Measurements from ENCODE around the gene UTRN. TPM values are rescaled to one million over a fixed set of nuclear protein-coding genes. Genes with fewer than 3 reads are reported as not detected.

UTRN gene
- polyA plus RNA-seq, 1 donor (not counting 4 experiments of a cell fraction or from before 2014, with no cell fraction given), result 23.7 TPM

- no peak overlapping the region for H3K9ac ChIP-seq (ENCODE audit: control insufficient read depth, extremely low read depth, insufficient read depth, low read length)
- FAIRE-seq (no peak), DNase-seq (ENCODE audit: low read depth, low spot score) (no peak)
- H2AFZ ChIP-seq (ENCODE audit: control insufficient read depth, low read length), result no peak overlapping the region
- TF ChIP-seq EZH2 (IDR thresholded peaks at IDR 0.05; ENCODE audit: low read length), result no peak
- TF ChIP-seq, protein P1, sequence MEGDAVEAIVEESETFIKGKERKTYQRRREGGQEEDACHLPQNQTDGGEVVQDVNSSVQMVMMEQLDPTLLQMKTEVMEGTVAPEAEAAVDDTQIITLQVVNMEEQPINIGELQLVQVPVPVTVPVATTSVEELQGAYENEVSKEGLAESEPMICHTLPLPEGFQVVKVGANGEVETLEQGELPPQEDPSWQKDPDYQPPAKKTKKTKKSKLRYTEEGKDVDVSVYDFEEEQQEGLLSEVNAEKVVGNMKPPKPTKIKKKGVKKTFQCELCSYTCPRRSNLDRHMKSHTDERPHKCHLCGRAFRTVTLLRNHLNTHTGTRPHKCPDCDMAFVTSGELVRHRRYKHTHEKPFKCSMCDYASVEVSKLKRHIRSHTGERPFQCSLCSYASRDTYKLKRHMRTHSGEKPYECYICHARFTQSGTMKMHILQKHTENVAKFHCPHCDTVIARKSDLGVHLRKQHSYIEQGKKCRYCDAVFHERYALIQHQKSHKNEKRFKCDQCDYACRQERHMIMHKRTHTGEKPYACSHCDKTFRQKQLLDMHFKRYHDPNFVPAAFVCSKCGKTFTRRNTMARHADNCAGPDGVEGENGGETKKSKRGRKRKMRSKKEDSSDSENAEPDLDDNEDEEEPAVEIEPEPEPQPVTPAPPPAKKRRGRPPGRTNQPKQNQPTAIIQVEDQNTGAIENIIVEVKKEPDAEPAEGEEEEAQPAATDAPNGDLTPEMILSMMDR (optimal IDR thresholded peaks at IDR 0.05 in 1 of 3, IDR thresholded peaks at IDR 0.05 in 1 of 3, conservative IDR thresholded peaks at IDR 0.05 in 1 of 3; ENCODE audit: extremely low read depth in 1 of 3, insufficient read depth in 2 of 3, low read length in 3 of 3), result no peak
- H3K36me3 ChIP-seq (ENCODE audit: control insufficient read depth in 2 of 2, extremely low read depth in 1 of 2, insufficient read depth in 2 of 2, low read length in 2 of 2), result no peaks in the 10 kb centered on the region
- no peak overlapping the region for H3K4me2 ChIP-seq (ENCODE audit: control insufficient read depth, extremely low read depth, insufficient read depth, low read depth, low read length)
- H3K9me1 ChIP-seq (ENCODE audit: control insufficient read depth, extremely low read depth, insufficient read depth, low read length), result no peaks in the 10 kb centered on the region
- no peaks in the 10 kb centered on the region for H4K20me1 ChIP-seq (ENCODE audit: control insufficient read depth, extremely low read depth, insufficient read depth, low read length)
- peaks cover 3% of the 10 kb centered on the region for H3K9me3 ChIP-seq (ENCODE audit: control insufficient read depth, low read depth, low read length)
- dilution Hi-C loops (cut with MboI; ENCODE audit: extremely low pct_ligation_motif_present, low sequenced_read_pairs), result no loop called here
- H3K79me2 ChIP-seq (ENCODE audit: control insufficient read depth, insufficient read depth, low read length), result no peaks in the 10 kb centered on the region
- H3K4me1 ChIP-seq (ENCODE audit: control insufficient read depth, extremely low read depth, insufficient read depth, low read length), result no peaks in the 10 kb centered on the region
- no peaks in the 10 kb centered on the region for H3K27me3 ChIP-seq (ENCODE audit: control insufficient read depth, extremely low read depth, insufficient read depth, low read length)
- H3K27ac ChIP-seq (ENCODE audit: control insufficient read depth, insufficient read depth, low read length), result no peak overlapping the region
- H3K4me3 ChIP-seq (ENCODE audit: control insufficient read depth in 2 of 3, extremely low read depth in 1 of 3, insufficient read depth in 2 of 3, low read depth in 1 of 3, low read length in 3 of 3), result no peak overlapping the region
Measured at GRCh38 chr6:144248476-144249301, 36.4 kb upstream of the UTRN start.

DNA sequence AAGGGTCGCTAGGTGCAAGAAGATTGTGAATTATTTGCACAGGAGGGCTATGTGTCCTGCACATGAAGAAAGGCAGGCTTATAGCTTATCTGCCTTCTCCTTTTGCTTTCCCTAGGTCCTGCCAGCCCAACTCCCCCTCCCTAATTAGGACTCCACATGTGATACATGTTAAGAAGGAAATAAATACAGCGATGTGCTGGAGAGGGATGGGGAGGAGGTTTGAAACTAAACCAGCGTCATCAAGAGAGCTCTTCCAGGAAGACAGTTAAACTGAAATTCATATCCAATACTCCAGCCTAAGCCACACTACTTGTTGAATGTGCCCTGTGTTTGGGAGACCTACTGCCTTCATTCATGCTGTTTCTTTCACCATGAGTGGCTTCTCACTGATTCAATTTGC lies 34.9 kb upstream of the UTRN start:
- H3K36me3 ChIP-seq (ENCODE audit: control insufficient read depth in 2 of 2, extremely low read depth in 1 of 2, insufficient read depth in 2 of 2, low read length in 2 of 2), result no peaks in the 10 kb centered on the region
- no peaks in the 10 kb centered on the region for H3K9me1 ChIP-seq (ENCODE audit: control insufficient read depth, extremely low read depth, insufficient read depth, low read length)
- dilution Hi-C loops (cut with MboI; ENCODE audit: extremely low pct_ligation_motif_present, low sequenced_read_pairs), result no loop called here
- no peaks in the 10 kb centered on the region for H4K20me1 ChIP-seq (ENCODE audit: control insufficient read depth, extremely low read depth, insufficient read depth, low read length)
- H3K4me1 ChIP-seq (ENCODE audit: control insufficient read depth, extremely low read depth, insufficient read depth, low read length), result no peaks in the 10 kb centered on the region
- DNase-seq (ENCODE audit: low read depth, low spot score) (no peak), FAIRE-seq (no peak)
- no peak overlapping the region for H3K27ac ChIP-seq (ENCODE audit: control insufficient read depth, insufficient read depth, low read length)
- H3K27me3 ChIP-seq (ENCODE audit: control insufficient read depth, extremely low read depth, insufficient read depth, low read length), result no peaks in the 10 kb centered on the region
- no peak overlapping the region for H3K4me2 ChIP-seq (ENCODE audit: control insufficient read depth, extremely low read depth, insufficient read depth, low read depth, low read length)
- H3K9ac ChIP-seq (ENCODE audit: control insufficient read depth, extremely low read depth, insufficient read depth, low read length), result no peak overlapping the region
- TF ChIP-seq, protein P1 (optimal IDR thresholded peaks at IDR 0.05 in 1 of 3, IDR thresholded peaks at IDR 0.05 in 1 of 3, conservative IDR thresholded peaks at IDR 0.05 in 1 of 3; ENCODE audit: extremely low read depth in 1 of 3, insufficient read depth in 2 of 3, low read length in 3 of 3), result no peak
- no peak for TF ChIP-seq EZH2 (IDR thresholded peaks at IDR 0.05; ENCODE audit: low read length)
- no peak overlapping the region for H3K4me3 ChIP-seq (ENCODE audit: control insufficient read depth in 2 of 3, extremely low read depth in 1 of 3, insufficient read depth in 2 of 3, low read depth in 1 of 3, low read length in 3 of 3)
- H3K79me2 ChIP-seq (ENCODE audit: control insufficient read depth, insufficient read depth, low read length), result no peaks in the 10 kb centered on the region
- no peak overlapping the region for H2AFZ ChIP-seq (ENCODE audit: control insufficient read depth, low read length)
- peaks cover 2% of the 10 kb centered on the region for H3K9me3 ChIP-seq (ENCODE audit: control insufficient read depth, low read depth, low read length)
